OCI-M2 (cell line): ENCODE measurements around the gene AQP2.
"Not testable (repeated sequence)": the region's sequence is repeated elsewhere in the genome, so short reads cannot be mapped to it uniquely, and the experiment has no call there.

Source experiments
- DNase-seq: peaks from one replicate; lab custom pipeline; 2025; ENCODE audit not compliant: unreplicated experiment; lab: John Stamatoyannopoulos, UW

The AQP2 gene

GRCh38 chr12:49984476-49985359 is 34.2 kb downstream of the AQP2 start:
- DNase-seq, result no peak

- no peak for DNase-seq
Measured at GRCh38 chr12:49985981-49986380, 35.4 kb downstream of the AQP2 start.

- not testable (repeated sequence) for DNase-seq
Measured at GRCh38 chr12:49986476-49986875, 35.9 kb downstream of the AQP2 start.

- DNase-seq, result no peak
Measured at GRCh38 chr12:49987625-49988303, 37.2 kb downstream of the AQP2 start.

GRCh38 chr12:49989400-49989799 is 38.9 kb downstream of the AQP2 start:
- DNase-seq, result not testable (repeated sequence)

- no peak for DNase-seq
Measured at GRCh38 chr12:49990273-49990672, 39.7 kb downstream of the AQP2 start.

- DNase-seq, result no peak
Measured at GRCh38 chr12:49998453-49998852, 47.9 kb downstream of the AQP2 start.

- DNase-seq, result no peak
Measured at GRCh38 chr12:50003595-50003994, 53.1 kb downstream of the AQP2 start.

- no peak for DNase-seq
Measured at GRCh38 chr12:50004696-50005095, 54.2 kb downstream of the AQP2 start.

- no peak for DNase-seq
Measured at GRCh38 chr12:50005175-50005574, 54.6 kb downstream of the AQP2 start.

GRCh38 chr12:50006280-50006679 is 55.7 kb downstream of the AQP2 start:
- no peak for DNase-seq

- DNase-seq, result no peak
Measured at GRCh38 chr12:50006754-50007442, 56.4 kb downstream of the AQP2 start.
